ENCODE data around the gene PHACTR1.

PHACTR1 gene

GRCh38 chr6:12709116-12709515 lies 7.5 kb upstream of the PHACTR1 start:
- POLR2A ChIA-PET, result no interaction called here
- TF ChIP-seq SP1 (IDR thresholded peaks at IDR 0.05), result no peak
- no peak for TF ChIP-seq FOXK2 (IDR thresholded peaks at IDR 0.05)
- no peak for TF ChIP-seq LEF1 (IDR thresholded peaks at IDR 0.05; ENCODE audit: borderline replicate concordance)
- no peak for TF ChIP-seq HDGF (IDR thresholded peaks at IDR 0.05; ENCODE audit: borderline replicate concordance)
- TF ChIP-seq BHLHE40 (IDR thresholded peaks at IDR 0.05; ENCODE audit: borderline replicate concordance), result no peak
- TF ChIP-seq TARDBP (IDR thresholded peaks at IDR 0.05), result no peak
- TF ChIP-seq NFRKB (IDR thresholded peaks at IDR 0.05), result no peak
- no peak for TF ChIP-seq PKNOX1 (IDR thresholded peaks at IDR 0.05)
- TF ChIP-seq ARNT (IDR thresholded peaks at IDR 0.05), result no peak
- TF ChIP-seq FOXA1 (IDR thresholded peaks at IDR 0.05), result no peak
- TF ChIP-seq ELF4 (IDR thresholded peaks at IDR 0.05), result no peak
- no peak for TF ChIP-seq SUZ12 (IDR thresholded peaks at IDR 0.05)
- TF ChIP-seq FOXM1 (IDR thresholded peaks at IDR 0.05; ENCODE audit: borderline replicate concordance), result no peak
- TF ChIP-seq CTBP1 (IDR thresholded peaks at IDR 0.05; ENCODE audit: borderline replicate concordance), result no peak
- no peak for TF ChIP-seq L3MBTL2 (conservative IDR thresholded peaks at IDR 0.05)
- no peak for TF ChIP-seq ZNF384 (IDR thresholded peaks at IDR 0.05)
- no peak for DNase-seq (ENCODE audit: extremely low spot score)
- CTCF ChIA-PET, result no interaction called here

- no peak for DNase-seq (ENCODE audit: extremely low spot score)
- POLR2A ChIA-PET, result no interaction called here
- TF ChIP-seq SUZ12 (IDR thresholded peaks at IDR 0.05) (no peak), L3MBTL2 (conservative IDR thresholded peaks at IDR 0.05) (no peak), FOXM1 (IDR thresholded peaks at IDR 0.05; ENCODE audit: borderline replicate concordance) (no peak), CTBP1 (IDR thresholded peaks at IDR 0.05; ENCODE audit: borderline replicate concordance) (no peak), PKNOX1 (IDR thresholded peaks at IDR 0.05) (no peak), BHLHE40 (IDR thresholded peaks at IDR 0.05; ENCODE audit: borderline replicate concordance) (no peak), NFRKB (IDR thresholded peaks at IDR 0.05) (no peak), TARDBP (IDR thresholded peaks at IDR 0.05) (no peak), FOXK2 (IDR thresholded peaks at IDR 0.05) (no peak)
- CTCF ChIA-PET, result no interaction called here
Observed at GRCh38 chr6:12709556-12710232, 6.9 kb upstream of the PHACTR1 start.

- POLR2A ChIA-PET, result no interaction called here
- TF ChIP-seq SP1 (IDR thresholded peaks at IDR 0.05), result no peak
- TF ChIP-seq TARDBP (IDR thresholded peaks at IDR 0.05), result no peak
- TF ChIP-seq FOXK2 (IDR thresholded peaks at IDR 0.05), result no peak
- TF ChIP-seq HDGF (IDR thresholded peaks at IDR 0.05; ENCODE audit: borderline replicate concordance), result no peak
- TF ChIP-seq ARNT (IDR thresholded peaks at IDR 0.05), result no peak
- TF ChIP-seq SUZ12 (IDR thresholded peaks at IDR 0.05), result no peak
- no peak for TF ChIP-seq NFRKB (IDR thresholded peaks at IDR 0.05)
- no peak for TF ChIP-seq BHLHE40 (IDR thresholded peaks at IDR 0.05; ENCODE audit: borderline replicate concordance)
- TF ChIP-seq ELF4 (IDR thresholded peaks at IDR 0.05), result no peak
- TF ChIP-seq FOXM1 (IDR thresholded peaks at IDR 0.05; ENCODE audit: borderline replicate concordance), result no peak
- TF ChIP-seq FOXA1 (IDR thresholded peaks at IDR 0.05), result no peak
- DNase-seq (ENCODE audit: extremely low spot score), result no peak
- CTCF ChIA-PET, result no interaction called here
Observed at GRCh38 chr6:12710921-12711320, 5.6 kb upstream of the PHACTR1 start.

- DNase-seq (ENCODE audit: extremely low spot score), result no peak
- ChIA-PET CTCF (no interaction called here), POLR2A (no interaction called here)
- TF ChIP-seq LEF1 (IDR thresholded peaks at IDR 0.05; ENCODE audit: borderline replicate concordance) (no peak), HDGF (IDR thresholded peaks at IDR 0.05; ENCODE audit: borderline replicate concordance) (no peak), SP1 (IDR thresholded peaks at IDR 0.05) (no peak), BHLHE40 (IDR thresholded peaks at IDR 0.05; ENCODE audit: borderline replicate concordance) (no peak), SUZ12 (IDR thresholded peaks at IDR 0.05) (no peak), L3MBTL2 (conservative IDR thresholded peaks at IDR 0.05) (no peak), NFRKB (IDR thresholded peaks at IDR 0.05) (no peak), ARNT (IDR thresholded peaks at IDR 0.05) (no peak), CTBP1 (IDR thresholded peaks at IDR 0.05; ENCODE audit: borderline replicate concordance) (no peak), ZNF384 (IDR thresholded peaks at IDR 0.05) (no peak), FOXA1 (IDR thresholded peaks at IDR 0.05) (no peak), ELF4 (IDR thresholded peaks at IDR 0.05) (no peak), FOXM1 (IDR thresholded peaks at IDR 0.05; ENCODE audit: borderline replicate concordance) (no peak), PKNOX1 (IDR thresholded peaks at IDR 0.05) (no peak), FOXK2 (IDR thresholded peaks at IDR 0.05) (no peak), TARDBP (IDR thresholded peaks at IDR 0.05) (no peak)
Observed at GRCh38 chr6:12714022-12714421, 2.5 kb upstream of the PHACTR1 start.

GRCh38 chr6:12715437-12715836 lies 1.1 kb upstream of the PHACTR1 start:
- TF ChIP-seq BHLHE40 (IDR thresholded peaks at IDR 0.05; ENCODE audit: borderline replicate concordance), result no peak
- no peak for TF ChIP-seq ARNT (IDR thresholded peaks at IDR 0.05)
- ChIA-PET POLR2A (no interaction called here), CTCF (no interaction called here)
- DNase-seq (ENCODE audit: extremely low spot score), result no peak

- CTCF ChIA-PET, result interaction anchor here (0.8 kb wide), 1 partner anchor 14 kb away, joined by 3 read pairs; no protein-coding TSS in a partner anchor
- POLR2A ChIA-PET, result no interaction called here
- TF ChIP-seq TARDBP (IDR thresholded peaks at IDR 0.05), result no peak
- no peak for TF ChIP-seq ZNF384 (IDR thresholded peaks at IDR 0.05)
- no peak for TF ChIP-seq NFRKB (IDR thresholded peaks at IDR 0.05)
- TF ChIP-seq L3MBTL2 (conservative IDR thresholded peaks at IDR 0.05), result no peak
- TF ChIP-seq PKNOX1 (IDR thresholded peaks at IDR 0.05), result no peak
- no peak for TF ChIP-seq FOXK2 (IDR thresholded peaks at IDR 0.05)
- DNase-seq (ENCODE audit: extremely low spot score), result no peak
Observed at GRCh38 chr6:12717356-12717755, 789 bp downstream of the PHACTR1 start.
